PFSK-1 (cell line): ENCODE data around the gene NEGR1.

Source experiments
- FOXP2 ChIP-seq: optimal IDR thresholded peaks from 2 replicates; pipeline ENCODE3; 2011; ENCODE audit warnings: borderline replicate concordance, control low read depth, inconsistent platforms; ENCODE audit not compliant: insufficient read depth; ENCODE audit errors: extremely low read length, extremely low read depth
- POLR2AphosphoS5 ChIP-seq: IDR thresholded peaks from 2 replicates; pipeline ENCODE4 v1.6.1; 2012; ENCODE audit warnings: low read depth, mild to moderate bottlenecking, control low read depth, low read length, moderate library complexity
- REST ChIP-seq, 2 experiments: IDR thresholded peaks; 2 replicates each; pipeline versions ENCODE4 v1.6.1 to v1.8.0; 2011 to 2012; ENCODE audit warnings: low read depth in 2 of 2, low read length in 2 of 2, control low read depth in 1 of 2, inconsistent platforms in 1 of 2, mild to moderate bottlenecking in 1 of 2, moderate library complexity in 1 of 2; ENCODE audit not compliant: insufficient read depth in 1 of 2
- SIN3A ChIP-seq: IDR thresholded peaks from 2 replicates; pipeline ENCODE4 v1.6.1; 2012; ENCODE audit warnings: mild to moderate bottlenecking, low read length, moderate library complexity, borderline replicate concordance; ENCODE audit not compliant: insufficient read depth
- TAF1 ChIP-seq: IDR thresholded peaks from 2 replicates; pipeline ENCODE4 v1.6.1; 2012; ENCODE audit warnings: low read length, control low read depth, borderline replicate concordance; ENCODE audit not compliant: insufficient read depth

DNA sequence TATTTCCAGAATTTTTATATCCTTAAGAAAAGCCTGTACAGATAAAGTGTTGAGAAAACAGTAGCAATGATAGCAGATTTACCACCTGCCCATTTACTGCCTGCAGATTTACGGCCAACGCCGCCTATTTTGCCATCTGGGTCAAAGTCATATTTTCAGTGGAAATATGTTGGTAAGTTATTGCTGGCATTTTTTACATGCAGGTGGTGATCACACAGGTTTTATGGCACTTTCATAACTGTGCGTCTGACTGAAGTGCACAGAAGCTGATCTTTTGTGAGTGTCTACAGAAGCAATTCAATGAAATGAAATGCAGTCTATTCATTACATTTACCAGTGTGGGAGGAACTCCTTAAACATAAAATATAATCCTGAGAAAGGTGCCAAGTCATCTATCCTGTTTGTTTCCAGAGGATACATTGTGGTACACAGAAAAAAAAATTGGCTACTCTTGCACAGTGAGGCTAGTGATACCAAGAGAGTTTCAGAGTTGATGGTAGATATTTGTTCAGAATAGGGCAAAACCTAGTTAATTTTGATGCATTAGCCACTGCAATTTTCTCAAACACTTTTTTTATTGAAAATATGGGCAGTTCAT lies 458.5 kb downstream of the NEGR1 start:
- TF ChIP-seq REST (IDR thresholded peaks at IDR 0.05; ENCODE audit: insufficient read depth in 1 of 2, low read depth in 2 of 2, low read length in 2 of 2) = no peak
- no peak for TF ChIP-seq POLR2AphosphoS5
- TF ChIP-seq TAF1 = no peak
- TF ChIP-seq FOXP2 = no peak
- no peak for TF ChIP-seq SIN3A
